OCI-LY7 (cell line): Measurements from ENCODE around the gene EXT2.

Source experiments
- CTCF ChIP-seq: fragments of 200-600 bp; sonication (generic); conservative IDR thresholded peaks from 2 replicates; pipeline ENCODE4 v1.5.1; 2014; ENCODE audit warnings: mild to moderate bottlenecking, antibody characterized with exemption, low read length, moderate library complexity, mixed read lengths
- EZH2phosphoT487 ChIP-seq: fragments of 200-600 bp; sonication (generic); IDR thresholded peaks from 2 replicates; pipeline ENCODE4 v1.6.1; 2018; ENCODE audit warnings: low read depth, borderline replicate concordance, mild to moderate bottlenecking, mixed run types, antibody characterized with exemption, low read length, moderate library complexity, mixed read lengths

- TF ChIP-seq CTCF (no peak), EZH2phosphoT487 (no peak)
Measured at GRCh38 chr11:44136176-44136945, 40.9 kb downstream of the EXT2 start.
